SU-DHL-6 (cell line): ENCODE data around the gene CHKA.

Experiments
- EZH2phosphoT487 ChIP-seq: fragments of 200-600 bp; sonication (generic), shearing (Covaris generic); conservative IDR thresholded peaks from 2 replicates; pipeline ENCODE4 v1.6.1; 2018; ENCODE audit warnings: mild to moderate bottlenecking, antibody characterized with exemption, low read length, moderate library complexity, mixed read lengths
- TF ChIP-seq, protein P1 (sequence below): fragments of 200-600 bp; sonication (generic); IDR thresholded peaks from one replicate; pipeline ENCODE4 v1.5.1; 2017; ENCODE audit warnings: antibody characterized with exemption, mild to moderate bottlenecking, low read length, moderate library complexity; ENCODE audit not compliant: insufficient read depth, poor library complexity, severe bottlenecking

DNA sequence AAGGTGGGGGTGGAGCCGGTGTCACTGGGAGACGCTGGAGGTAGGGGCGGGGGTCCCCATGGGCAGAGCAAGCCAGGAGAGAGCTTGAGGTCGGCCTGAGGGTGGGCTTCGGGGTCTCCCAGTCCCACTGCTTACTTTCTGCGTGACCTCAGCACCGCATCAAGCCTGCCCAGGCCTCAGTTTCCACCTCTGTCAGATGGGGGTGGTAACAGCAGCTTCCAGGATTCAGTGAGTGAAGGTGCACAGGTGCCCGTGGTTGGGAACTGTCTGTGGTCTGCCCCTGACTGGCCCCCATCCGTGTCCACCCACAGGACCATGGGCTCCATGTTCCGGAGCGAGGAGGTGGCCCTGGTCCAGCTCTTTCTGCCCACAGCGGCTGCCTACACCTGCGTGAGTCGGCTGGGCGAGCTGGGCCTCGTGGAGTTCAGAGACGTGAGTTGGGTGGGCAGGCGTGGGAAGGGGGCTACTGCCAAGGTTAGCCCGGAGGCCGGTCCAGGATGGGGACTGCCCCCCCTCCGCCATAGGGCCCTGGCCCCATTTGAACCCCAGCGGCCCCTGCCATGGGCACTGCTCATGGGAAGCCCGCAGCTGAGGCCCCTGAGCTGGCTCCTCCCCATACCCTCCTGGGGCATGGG, 80.1 kb downstream of the CHKA start:
- TF ChIP-seq, protein P1, sequence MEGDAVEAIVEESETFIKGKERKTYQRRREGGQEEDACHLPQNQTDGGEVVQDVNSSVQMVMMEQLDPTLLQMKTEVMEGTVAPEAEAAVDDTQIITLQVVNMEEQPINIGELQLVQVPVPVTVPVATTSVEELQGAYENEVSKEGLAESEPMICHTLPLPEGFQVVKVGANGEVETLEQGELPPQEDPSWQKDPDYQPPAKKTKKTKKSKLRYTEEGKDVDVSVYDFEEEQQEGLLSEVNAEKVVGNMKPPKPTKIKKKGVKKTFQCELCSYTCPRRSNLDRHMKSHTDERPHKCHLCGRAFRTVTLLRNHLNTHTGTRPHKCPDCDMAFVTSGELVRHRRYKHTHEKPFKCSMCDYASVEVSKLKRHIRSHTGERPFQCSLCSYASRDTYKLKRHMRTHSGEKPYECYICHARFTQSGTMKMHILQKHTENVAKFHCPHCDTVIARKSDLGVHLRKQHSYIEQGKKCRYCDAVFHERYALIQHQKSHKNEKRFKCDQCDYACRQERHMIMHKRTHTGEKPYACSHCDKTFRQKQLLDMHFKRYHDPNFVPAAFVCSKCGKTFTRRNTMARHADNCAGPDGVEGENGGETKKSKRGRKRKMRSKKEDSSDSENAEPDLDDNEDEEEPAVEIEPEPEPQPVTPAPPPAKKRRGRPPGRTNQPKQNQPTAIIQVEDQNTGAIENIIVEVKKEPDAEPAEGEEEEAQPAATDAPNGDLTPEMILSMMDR, result no peak
- TF ChIP-seq EZH2phosphoT487, result no peak
